D721Med (cell line): Measurements from ENCODE around the gene NOS1AP.

ENCODE experiments used
- DNase-seq: peaks from one replicate; pipeline ENCODE4 v3.0.0; 2011; ENCODE audit warnings: low spot score; ENCODE audit not compliant: insufficient read length
- FAIRE-seq: peaks from 2 replicates; lab custom pipeline; 2011; peaks lifted over from hg19 to GRCh38; lab: Jason Lieb, UNC
- TF ChIP-seq, protein P1 (sequence below): IDR thresholded peaks from 2 replicates; pipeline ENCODE4 v1.5.1; 2012; ENCODE audit warnings: mild to moderate bottlenecking, control low read depth; ENCODE audit not compliant: insufficient read depth; ENCODE audit errors: missing control alignments

Gene NOS1AP

DNA sequence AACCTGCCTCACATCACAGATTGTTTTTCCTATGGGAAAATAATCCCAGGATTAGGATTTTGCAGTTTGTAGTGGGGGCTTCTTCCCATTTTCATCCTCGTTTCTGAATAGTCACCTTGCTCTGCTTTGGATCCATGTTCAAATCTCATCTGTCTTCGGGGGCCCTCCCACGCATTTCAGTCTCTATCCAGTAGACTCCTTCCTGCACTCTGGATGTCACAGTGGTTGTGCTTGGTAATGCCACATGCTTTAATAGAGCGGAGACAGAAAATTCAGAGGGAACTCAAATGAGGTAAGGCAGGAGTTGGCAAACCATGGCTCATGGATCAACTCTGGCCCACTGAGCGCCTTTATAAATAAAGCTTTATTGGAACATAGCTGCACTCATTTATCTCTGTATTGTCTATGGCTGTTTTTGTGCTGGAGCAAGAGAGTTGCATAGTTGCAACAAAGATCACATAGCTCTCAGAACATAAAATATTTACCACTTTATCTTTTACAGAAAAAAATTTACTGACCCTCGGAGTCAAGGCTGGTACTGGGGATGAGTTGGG lies 206.2 kb downstream of the NOS1AP start:
- DNase-seq (no peak), FAIRE-seq (no peak)
- TF ChIP-seq, protein P1, sequence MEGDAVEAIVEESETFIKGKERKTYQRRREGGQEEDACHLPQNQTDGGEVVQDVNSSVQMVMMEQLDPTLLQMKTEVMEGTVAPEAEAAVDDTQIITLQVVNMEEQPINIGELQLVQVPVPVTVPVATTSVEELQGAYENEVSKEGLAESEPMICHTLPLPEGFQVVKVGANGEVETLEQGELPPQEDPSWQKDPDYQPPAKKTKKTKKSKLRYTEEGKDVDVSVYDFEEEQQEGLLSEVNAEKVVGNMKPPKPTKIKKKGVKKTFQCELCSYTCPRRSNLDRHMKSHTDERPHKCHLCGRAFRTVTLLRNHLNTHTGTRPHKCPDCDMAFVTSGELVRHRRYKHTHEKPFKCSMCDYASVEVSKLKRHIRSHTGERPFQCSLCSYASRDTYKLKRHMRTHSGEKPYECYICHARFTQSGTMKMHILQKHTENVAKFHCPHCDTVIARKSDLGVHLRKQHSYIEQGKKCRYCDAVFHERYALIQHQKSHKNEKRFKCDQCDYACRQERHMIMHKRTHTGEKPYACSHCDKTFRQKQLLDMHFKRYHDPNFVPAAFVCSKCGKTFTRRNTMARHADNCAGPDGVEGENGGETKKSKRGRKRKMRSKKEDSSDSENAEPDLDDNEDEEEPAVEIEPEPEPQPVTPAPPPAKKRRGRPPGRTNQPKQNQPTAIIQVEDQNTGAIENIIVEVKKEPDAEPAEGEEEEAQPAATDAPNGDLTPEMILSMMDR = no peak

DNA sequence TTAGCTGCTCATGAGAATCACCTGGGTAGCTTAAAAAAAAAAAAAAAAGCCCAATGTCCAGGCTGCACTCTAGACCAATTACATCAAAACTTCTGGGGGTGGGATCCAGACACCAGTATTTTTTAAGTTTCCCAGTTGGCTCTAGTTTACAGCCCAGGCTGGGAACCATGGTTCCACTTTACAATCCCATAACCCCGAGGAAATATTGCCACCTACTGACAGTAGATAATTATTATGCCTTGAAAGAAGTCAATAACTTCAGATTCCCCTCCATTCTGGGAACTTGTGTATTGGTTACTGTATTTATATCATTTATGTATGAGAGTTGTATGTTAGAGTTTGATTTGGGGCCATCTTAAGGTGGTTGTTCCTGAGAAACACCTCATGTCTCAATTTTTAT lies 207.0 kb downstream of the NOS1AP start:
- DNase-seq (no peak), FAIRE-seq (peak; percentile 90)
- TF ChIP-seq, protein P1 = peak; percentile 80

DNA sequence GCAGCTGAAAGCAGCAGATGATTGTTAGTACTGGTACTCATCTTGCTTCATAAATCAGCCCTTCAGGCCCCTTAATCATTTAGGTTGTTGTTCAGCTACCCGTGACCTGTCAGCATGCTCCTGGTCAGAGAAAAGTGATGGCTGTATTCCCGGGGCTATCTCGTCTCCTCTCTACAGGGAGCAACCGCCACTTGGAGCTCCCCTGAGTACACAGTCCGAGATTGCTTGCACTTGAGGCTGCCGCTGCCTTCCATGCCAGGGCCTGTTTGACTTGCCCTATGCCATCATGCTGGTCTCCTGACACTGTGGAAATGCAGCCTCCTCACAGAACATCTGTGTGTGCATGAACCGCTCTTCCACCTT lies 209.6 kb downstream of the NOS1AP start:
- DNase-seq (no peak), FAIRE-seq (no peak)
- TF ChIP-seq, protein P1 = no peak

DNA sequence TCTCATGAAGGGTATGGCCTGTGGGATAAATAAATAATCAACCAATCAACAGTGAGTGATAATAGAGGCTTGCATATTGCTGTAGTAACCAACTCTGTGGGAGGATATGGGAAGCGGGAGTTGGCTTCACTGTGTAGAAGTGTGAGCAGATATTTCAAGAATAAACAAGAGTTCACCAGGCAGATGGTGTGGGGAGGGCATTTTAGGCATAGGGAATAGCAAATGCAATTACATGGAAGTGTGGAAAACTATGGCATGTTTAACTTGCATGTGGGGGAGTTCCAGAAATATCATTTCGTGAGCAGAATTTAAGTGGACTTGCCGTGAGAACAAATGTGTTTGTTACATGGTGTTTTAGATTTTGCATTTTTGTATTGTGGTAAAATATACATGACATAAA lies 211.9 kb downstream of the NOS1AP start:
- TF ChIP-seq, protein P1 = no peak
- no peak for FAIRE-seq
- DNase-seq = no peak

DNA sequence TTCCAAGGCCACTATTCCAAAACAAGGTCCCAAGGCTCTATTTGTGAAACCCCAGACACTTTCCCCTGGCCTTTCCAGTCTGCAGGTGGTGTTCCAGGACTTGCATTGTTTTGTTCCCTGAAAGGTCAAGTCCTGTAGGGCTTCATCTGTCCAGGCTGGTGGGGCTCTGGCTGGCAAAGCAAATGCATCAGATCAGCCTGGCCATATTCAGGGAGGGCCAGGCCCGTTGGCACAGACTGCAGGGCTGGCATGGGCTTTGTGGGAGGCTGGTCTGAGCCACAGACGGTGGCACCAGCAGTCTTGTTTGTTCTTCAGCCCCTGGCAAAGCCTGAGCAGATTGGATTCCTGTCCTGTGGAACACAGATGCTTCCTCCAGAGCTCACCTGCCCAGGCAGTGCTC lies 214.2 kb downstream of the NOS1AP start:
- DNase-seq (no peak), FAIRE-seq (no peak)
- TF ChIP-seq, protein P1 = no peak

DNA sequence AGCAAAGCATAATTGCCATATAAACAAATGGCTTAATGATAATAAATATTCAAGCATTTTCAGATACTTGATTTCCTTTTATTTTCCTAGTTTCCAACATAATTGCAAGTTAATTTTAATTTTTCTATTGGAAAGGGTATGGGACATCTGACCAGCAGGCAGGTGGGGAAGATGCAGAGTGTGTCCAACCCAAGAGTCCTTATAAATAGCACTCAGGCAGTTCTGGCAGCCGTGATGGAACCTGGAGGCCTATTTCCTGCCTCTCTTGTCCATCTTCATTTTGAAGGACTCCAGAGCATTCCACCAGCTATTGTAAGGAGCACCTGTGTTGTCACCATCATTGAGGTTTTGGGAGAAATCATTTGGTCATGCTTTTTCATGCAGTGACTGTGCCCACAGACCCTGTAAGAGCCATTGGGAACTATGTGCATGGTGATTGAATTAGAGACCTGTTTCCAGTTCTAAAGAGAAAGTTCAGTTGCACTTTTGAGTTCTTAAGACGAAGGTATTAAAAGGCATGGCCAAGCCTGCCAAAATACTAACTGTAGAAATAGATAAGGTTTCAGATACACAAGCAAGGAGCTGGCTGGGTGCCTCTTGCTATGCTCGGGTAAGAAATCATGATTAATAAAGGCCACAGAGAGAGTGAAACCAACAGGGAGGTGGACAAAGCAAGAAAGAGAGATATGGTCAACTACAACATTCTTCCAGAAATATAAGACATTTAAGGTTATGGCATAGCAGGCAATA lies 214.9 kb downstream of the NOS1AP start:
- FAIRE-seq (no peak), DNase-seq (no peak)

More for the DNA sequence above, 214.9 kb downstream of the NOS1AP start:
- TF ChIP-seq, protein P1 = no peak
